Neural crest cell (in vitro differentiated cells): ENCODE measurements around the gene TSC22D4. TPM values are rescaled to one million over a fixed set of nuclear protein-coding genes. Genes with fewer than 3 reads are reported as not detected.
"Not testable (repeated sequence)": the region's sequence is repeated elsewhere in the genome, so short reads cannot be mapped to it uniquely, and the experiment has no call there.

Experiments used
- DNase-seq: peaks from one replicate; pipeline ENCODE4 v3.0.0; 2021; ENCODE audit warnings: low read depth, mixed read lengths, low spot score
- H3K27ac Mint-ChIP-seq: one replicate; pipeline ENCODE4 v1.8.0; 2021; ENCODE audit warnings: mild to moderate bottlenecking, mixed read lengths; ENCODE audit not compliant: unreplicated experiment
- H3K27me3 Mint-ChIP-seq: 2 replicates; pipeline ENCODE4 v1.8.0; 2021; ENCODE audit warnings: low read depth, mild to moderate bottlenecking, mixed read lengths
- H3K36me3 Mint-ChIP-seq: 2 replicates; pipeline ENCODE4 v1.8.0; 2021; ENCODE audit warnings: low read depth, mild to moderate bottlenecking, mixed read lengths
- H3K4me1 Mint-ChIP-seq: 2 replicates; pipeline ENCODE4 v1.8.0; 2021; ENCODE audit warnings: mixed read lengths
- H3K4me3 Mint-ChIP-seq: one replicate; pipeline ENCODE4 v1.8.0; 2021; ENCODE audit warnings: mild to moderate bottlenecking, mixed read lengths
- H3K9me3 Mint-ChIP-seq: 2 replicates; pipeline ENCODE4 v1.8.0; 2021; ENCODE audit warnings: mixed read lengths
- CTCF ChIP-seq: fragments of 200-600 bp; sonication (generic); conservative IDR thresholded peaks from 2 replicates; pipeline ENCODE4 v1.5.0; 2021; ENCODE audit warnings: antibody characterized with exemption, mild to moderate bottlenecking
- long read RNA-seq: library from polyadenylated mRNA; unstranded; transcript quantifications from one replicate; pipeline ENCODE4 v2.0.0, GENCODE V29; 2020
- total RNA-seq: library from RNA; stranded (reverse); gene quantifications from 2 replicates; pipeline ENCODE4 v1.2.1, GENCODE V29; 2021

TSC22D4 gene
- total RNA-seq = 28.8 and 32.8 TPM in 2 replicates
- long read RNA-seq = 0 reads

GRCh38 chr7:100478958-100479660 is at the start of gene TSC22D4:
TSC22D4 (minus strand) TSS chr7:100479214; CDS start chr7:100478038, 1,176 bp downstream.
- no peaks in the 10 kb centered on the region for H3K36me3 Mint-ChIP-seq
- no peaks in the 10 kb centered on the region for H3K27me3 Mint-ChIP-seq
- peak within 1 kb of the TSS; percentile 75 for H3K27ac Mint-ChIP-seq
- H3K4me3 Mint-ChIP-seq = peak within 1 kb of the TSS; percentile 93
- no peak for TF ChIP-seq CTCF
- peak; percentile 72 for DNase-seq
- no peaks in the 10 kb centered on the region for H3K9me3 Mint-ChIP-seq
- peaks cover 33% of the 10 kb centered on the region for H3K4me1 Mint-ChIP-seq

- H3K9me3 Mint-ChIP-seq, H3K4me3 Mint-ChIP-seq, H3K27ac Mint-ChIP-seq, DNase-seq, H3K4me1 Mint-ChIP-seq, H3K27me3 Mint-ChIP-seq, H3K36me3 Mint-ChIP-seq: not testable (repeated sequence)
Observed at GRCh38 chr7:100528108-100528866, 49.3 kb upstream of the TSC22D4 start.

- DNase-seq, H3K36me3 Mint-ChIP-seq, H3K4me3 Mint-ChIP-seq, H3K9me3 Mint-ChIP-seq, H3K27ac Mint-ChIP-seq, H3K4me1 Mint-ChIP-seq, H3K27me3 Mint-ChIP-seq: not testable (repeated sequence)
Observed at GRCh38 chr7:100523192-100523591, 44.2 kb upstream of the TSC22D4 start.

- not testable (repeated sequence) for H3K27ac Mint-ChIP-seq
Observed at GRCh38 chr7:100521909-100522593, 43.0 kb upstream of the TSC22D4 start.

GRCh38 chr7:100521076-100521475 is 42.1 kb upstream of the TSC22D4 start:
- Mint-ChIP-seq H3K4me1 (no peaks in the 10 kb centered on the region), H3K9me3 (no peaks in the 10 kb centered on the region)

More at GRCh38 chr7:100521909-100522593, 43.0 kb upstream of the TSC22D4 start:
- H3K4me1 Mint-ChIP-seq, H3K27me3 Mint-ChIP-seq, DNase-seq, H3K4me3 Mint-ChIP-seq, H3K36me3 Mint-ChIP-seq, H3K9me3 Mint-ChIP-seq: not testable (repeated sequence)

GRCh38 chr7:100520138-100520537 is 41.1 kb upstream of the TSC22D4 start:
- Mint-ChIP-seq H3K27me3 (no peaks in the 10 kb centered on the region), H3K4me1 (peaks cover 2% of the 10 kb centered on the region), H3K4me3 (no peak overlapping the region), H3K27ac (no peak overlapping the region), H3K36me3 (peaks cover under 1% of the 10 kb centered on the region), H3K9me3 (no peaks in the 10 kb centered on the region)
- no peak for TF ChIP-seq CTCF
- DNase-seq = no peak

More at GRCh38 chr7:100521076-100521475, 42.1 kb upstream of the TSC22D4 start:
- Mint-ChIP-seq H3K36me3 (peaks cover 3% of the 10 kb centered on the region), H3K27me3 (no peaks in the 10 kb centered on the region), H3K27ac (no peak overlapping the region), H3K4me3 (no peak overlapping the region)
- no peak for TF ChIP-seq CTCF
- DNase-seq = no peak
